H1 (cell line): ENCODE measurements around the gene XIRP1. TPM values are rescaled to one million over a fixed set of nuclear protein-coding genes. Genes with fewer than 3 reads are reported as not detected.

Experiments used
- ATF2 ChIP-seq: IDR thresholded peaks from 2 replicates; pipeline ENCODE4 v1.6.1; 2012; ENCODE audit warnings: low read length, inconsistent platforms
- polyA plus RNA-seq, 7 experiments: library from polyadenylated mRNA; depleted of rRNA in 3 of 7; stranded (reverse) in 5 of 7; unstranded in 2 of 7; fragments of >200 nt in 5 of 7; fragments of 200-250 nt in 2 of 7; gene quantifications; 1 replicate in 5 of 7; 2 replicates in 1 of 7; 4 replicates in 1 of 7; pipeline versions ENCODE4 v1.2.1 to v1.2.3, GENCODE V29; 2011 to 2013; ENCODE audit warnings: missing spikeins in 2 of 7, mixed read lengths in 2 of 7
- total RNA-seq: library from RNA; stranded (reverse); fragmentation: NEBNext Ultra II Directional; extraction: Animal tissue kit (Norgen Biotek cat#: 25700); gene quantifications from 2 replicates; pipeline ENCODE4 v1.2.1, GENCODE V29; 2021

The XIRP1 gene
- total and polyA plus RNA-seq, 2 of the 8 experiments (the other 6 are each of a cell fraction or from before 2014, with no cell fraction given), result not detected

- TF ChIP-seq ATF2, result no peak
These were observed 38.1 kb upstream of the XIRP1 start (continued) for GRCh38 chr3:39230453-39230852.
